ENCODE measurements around the gene NNMT. TPM values are rescaled to one million over a fixed set of nuclear protein-coding genes. Genes with fewer than 3 reads are reported as not detected.

NNMT gene
- total RNA-seq, 1 donor from 2014 or later: not detected

GRCh38 chr11:114284021-114284420 is 12.2 kb upstream of the NNMT start:
- no peak overlapping the region for H3K27ac Mint-ChIP-seq
- no peaks in the 10 kb centered on the region for H3K36me3 Mint-ChIP-seq (ENCODE audit: low read depth)
- peaks cover 23% of the 10 kb centered on the region for H3K27me3 Mint-ChIP-seq
- no peak overlapping the region for H3K4me3 Mint-ChIP-seq
- no peaks in the 10 kb centered on the region for H3K4me1 Mint-ChIP-seq
- peak; percentile 36 for DNase-seq
- H3K9me3 Mint-ChIP-seq: no peaks in the 10 kb centered on the region
- intact Hi-C loops (cut with micrococcal nuclease): no loop called here

- Mint-ChIP-seq H3K27ac (no peak overlapping the region), H3K9me3 (no peaks in the 10 kb centered on the region), H3K36me3 (ENCODE audit: low read depth) (no peaks in the 10 kb centered on the region), H3K27me3 (peaks cover 19% of the 10 kb centered on the region), H3K4me1 (no peaks in the 10 kb centered on the region), H3K4me3 (no peak overlapping the region)
- no peak for DNase-seq
- intact Hi-C loops (cut with micrococcal nuclease): no loop called here
Observed at GRCh38 chr11:114284914-114285313, 11.3 kb upstream of the NNMT start.

GRCh38 chr11:114285599-114285998 is 10.6 kb upstream of the NNMT start:
- no peaks in the 10 kb centered on the region for H3K4me1 Mint-ChIP-seq
- H3K9me3 Mint-ChIP-seq: no peaks in the 10 kb centered on the region
- DNase-seq: peak; percentile 35
- peaks cover 23% of the 10 kb centered on the region for H3K27me3 Mint-ChIP-seq
- intact Hi-C loops (cut with micrococcal nuclease): no loop called here
- H3K4me3 Mint-ChIP-seq: no peak overlapping the region
- no peaks in the 10 kb centered on the region for H3K36me3 Mint-ChIP-seq (ENCODE audit: low read depth)
- no peak overlapping the region for H3K27ac Mint-ChIP-seq

GRCh38 chr11:114286229-114286628 is 10.0 kb upstream of the NNMT start:
- no peak for DNase-seq
- H3K27me3 Mint-ChIP-seq: peaks cover 27% of the 10 kb centered on the region
- no peaks in the 10 kb centered on the region for H3K36me3 Mint-ChIP-seq (ENCODE audit: low read depth)
- no peak overlapping the region for H3K27ac Mint-ChIP-seq
- H3K4me3 Mint-ChIP-seq: no peak overlapping the region
- H3K4me1 Mint-ChIP-seq: peaks cover 1% of the 10 kb centered on the region
- intact Hi-C loops (cut with micrococcal nuclease): no loop called here
- no peaks in the 10 kb centered on the region for H3K9me3 Mint-ChIP-seq

- Mint-ChIP-seq H3K27ac (no peak overlapping the region), H3K27me3 (peaks cover 26% of the 10 kb centered on the region), H3K36me3 (ENCODE audit: low read depth) (no peaks in the 10 kb centered on the region), H3K9me3 (no peaks in the 10 kb centered on the region), H3K4me3 (no peak overlapping the region), H3K4me1 (peaks cover 4% of the 10 kb centered on the region)
- DNase-seq: no peak
- intact Hi-C loops (cut with micrococcal nuclease): no loop called here
Observed at GRCh38 chr11:114287154-114287553, 9.0 kb upstream of the NNMT start.

- no peak overlapping the region for H3K27ac Mint-ChIP-seq
- H3K36me3 Mint-ChIP-seq (ENCODE audit: low read depth): no peaks in the 10 kb centered on the region
- H3K4me1 Mint-ChIP-seq: peaks cover 4% of the 10 kb centered on the region
- no peak overlapping the region for H3K4me3 Mint-ChIP-seq
- H3K27me3 Mint-ChIP-seq: peaks cover 25% of the 10 kb centered on the region
- intact Hi-C loops (cut with micrococcal nuclease): no loop called here
- H3K9me3 Mint-ChIP-seq: no peaks in the 10 kb centered on the region
- DNase-seq: no peak
Observed at GRCh38 chr11:114288136-114288535, 8.1 kb upstream of the NNMT start.

GRCh38 chr11:114289779-114290178 is 6.4 kb upstream of the NNMT start:
- no peak for DNase-seq
- Mint-ChIP-seq H3K4me1 (peaks cover 4% of the 10 kb centered on the region), H3K4me3 (no peak overlapping the region), H3K27me3 (peaks cover 21% of the 10 kb centered on the region), H3K36me3 (ENCODE audit: low read depth) (no peaks in the 10 kb centered on the region), H3K27ac (no peak overlapping the region), H3K9me3 (peaks cover 3% of the 10 kb centered on the region)
- intact Hi-C loops (cut with micrococcal nuclease): no loop called here

- Mint-ChIP-seq H3K36me3 (ENCODE audit: low read depth) (no peaks in the 10 kb centered on the region), H3K9me3 (peaks cover 3% of the 10 kb centered on the region), H3K4me1 (peaks cover 4% of the 10 kb centered on the region), H3K4me3 (no peak overlapping the region), H3K27ac (no peak overlapping the region), H3K27me3 (peaks cover 21% of the 10 kb centered on the region)
- DNase-seq: no peak
- intact Hi-C loops (cut with micrococcal nuclease): no loop called here
Observed at GRCh38 chr11:114290503-114291235, 5.5 kb upstream of the NNMT start.

- peaks cover 25% of the 10 kb centered on the region for H3K27me3 Mint-ChIP-seq
- H3K9me3 Mint-ChIP-seq: peaks cover 3% of the 10 kb centered on the region
- intact Hi-C loops (cut with micrococcal nuclease): no loop called here
- DNase-seq: no peak
- no peaks in the 10 kb centered on the region for H3K36me3 Mint-ChIP-seq (ENCODE audit: low read depth)
- no peak overlapping the region for H3K27ac Mint-ChIP-seq
- peak overlapping the region; percentile 3 for H3K4me3 Mint-ChIP-seq
- peaks cover 4% of the 10 kb centered on the region for H3K4me1 Mint-ChIP-seq
Observed at GRCh38 chr11:114291381-114291780, 4.8 kb upstream of the NNMT start.

GRCh38 chr11:114291842-114292680 is 4.1 kb upstream of the NNMT start:
- DNase-seq: no peak
- Mint-ChIP-seq H3K4me3 (peak overlapping the region; percentile 30), H3K36me3 (ENCODE audit: low read depth) (no peaks in the 10 kb centered on the region), H3K27me3 (peaks cover 25% of the 10 kb centered on the region), H3K27ac (no peak overlapping the region), H3K9me3 (peaks cover 3% of the 10 kb centered on the region), H3K4me1 (peaks cover 4% of the 10 kb centered on the region)
- intact Hi-C loops (cut with micrococcal nuclease): no loop called here

GRCh38 chr11:114293201-114293711 is 2.9 kb upstream of the NNMT start:
- no peak overlapping the region for H3K27ac Mint-ChIP-seq
- peaks cover 23% of the 10 kb centered on the region for H3K27me3 Mint-ChIP-seq
- intact Hi-C loops (cut with micrococcal nuclease): no loop called here
- peaks cover 4% of the 10 kb centered on the region for H3K4me1 Mint-ChIP-seq
- no peaks in the 10 kb centered on the region for H3K36me3 Mint-ChIP-seq (ENCODE audit: low read depth)
- no peak for DNase-seq
- no peak overlapping the region for H3K4me3 Mint-ChIP-seq
- peaks cover 3% of the 10 kb centered on the region for H3K9me3 Mint-ChIP-seq

- peaks cover 2% of the 10 kb centered on the region for H3K4me1 Mint-ChIP-seq
- intact Hi-C loops (cut with micrococcal nuclease): no loop called here
- peaks cover 18% of the 10 kb centered on the region for H3K27me3 Mint-ChIP-seq
- peaks cover 6% of the 10 kb centered on the region for H3K9me3 Mint-ChIP-seq
- no peaks in the 10 kb centered on the region for H3K36me3 Mint-ChIP-seq (ENCODE audit: low read depth)
- no peak overlapping the region for H3K4me3 Mint-ChIP-seq
- H3K27ac Mint-ChIP-seq: no peak overlapping the region
- no peak for DNase-seq
Observed at GRCh38 chr11:114296605-114297372, 590 bp downstream of the NNMT start.

- Mint-ChIP-seq H3K36me3 (ENCODE audit: low read depth) (no peaks in the 10 kb centered on the region), H3K27me3 (peaks cover 17% of the 10 kb centered on the region), H3K27ac (no peak overlapping the region), H3K4me3 (no peak overlapping the region), H3K9me3 (peaks cover 6% of the 10 kb centered on the region), H3K4me1 (no peaks in the 10 kb centered on the region)
- intact Hi-C loops (cut with micrococcal nuclease): no loop called here
- DNase-seq: no peak
Observed at GRCh38 chr11:114297806-114298709, 1.9 kb downstream of the NNMT start.
